HEK293 (cell line): Measurements from ENCODE around the gene CAMKMT.

Source experiments
- CTCF ChIA-PET: fragments of 350-600 bp; formaldehyde crosslinking; extraction: SDS; loops from one replicate; lab custom pipeline; 2021; ENCODE audit warnings: antibody characterized with exemption; lab: Yijun Ruan, JAX
- POLR2A ChIA-PET: fragments of 300-600 bp; formaldehyde crosslinking; extraction: SDS; loops from one replicate; lab custom pipeline; 2020; ENCODE audit warnings: antibody characterized with exemption, inconsistent platforms; lab: Yijun Ruan, JAX
- H3K27ac ChIP-seq: fragments of 200-500 bp; sonication (Bioruptor generic); 2 replicates; pipeline ENCODE4 v1.5.1; 2014; ENCODE audit warnings: low read depth, low read length, control low read depth, inconsistent platforms; ENCODE audit errors: extremely low read depth
- H3K36me3 ChIP-seq, 2 experiments: fragments of 200-500 bp in 1 of 2; sonication (Bioruptor generic) in 1 of 2; 1 replicate in 1 of 2; 2 replicates in 1 of 2; pipeline ENCODE4 v1.5.1; 2014 to 2017; ENCODE audit warnings: inconsistent platforms in 2 of 2, low read length in 2 of 2; ENCODE audit not compliant: control insufficient read depth in 2 of 2, insufficient read depth in 1 of 2
- H3K4me1 ChIP-seq: fragments of 200-500 bp; sonication (Bioruptor generic); 2 replicates; pipeline ENCODE4 v1.5.1; 2014; ENCODE audit warnings: mild to moderate bottlenecking, low read length, inconsistent platforms; ENCODE audit not compliant: control insufficient read depth, insufficient read depth
- H3K4me3 ChIP-seq: 2 replicates; pipeline ENCODE4 v1.5.1; 2011; ENCODE audit warnings: low read depth, mild to moderate bottlenecking, control low read depth, low read length, moderate library complexity
- H3K9me3 ChIP-seq: fragments of 200-500 bp; sonication (Bioruptor generic); 2 replicates; pipeline ENCODE4 v1.5.1; 2014; ENCODE audit warnings: low read depth, low read length, inconsistent platforms; ENCODE audit not compliant: control insufficient read depth, insufficient read depth
- CTCF ChIP-seq: fragments of 450-650 bp; formaldehyde crosslinking; IDR thresholded peaks from 2 replicates; pipeline ENCODE4 v1.5.1; 2016; ENCODE audit warnings: missing biosample characterization, missing genetic modification characterization
- KLF7 ChIP-seq: fragments of 450-650 bp; formaldehyde crosslinking; IDR thresholded peaks from 2 replicates; pipeline ENCODE4 v1.5.1; 2016; ENCODE audit warnings: missing biosample characterization, missing genetic modification characterization, borderline replicate concordance
- RBAK ChIP-seq: fragments of 450-650 bp; formaldehyde crosslinking; IDR thresholded peaks from 2 replicates; pipeline ENCODE4 v1.5.1; 2016; ENCODE audit warnings: missing biosample characterization, missing genetic modification characterization
- WT1 ChIP-seq: fragments of 450-650 bp; formaldehyde crosslinking; IDR thresholded peaks from 2 replicates; pipeline ENCODE4 v1.5.1; 2016; ENCODE audit warnings: missing biosample characterization, missing genetic modification characterization
- ZBTB17 ChIP-seq: fragments of 450-650 bp; formaldehyde crosslinking; IDR thresholded peaks from 2 replicates; pipeline ENCODE4 v1.5.1; 2016; ENCODE audit warnings: missing biosample characterization, missing genetic modification characterization
- ZBTB44 ChIP-seq: fragments of 450-650 bp; IDR thresholded peaks from 2 replicates; pipeline ENCODE4 v1.5.1; 2018; ENCODE audit warnings: missing biosample characterization, mild to moderate bottlenecking, missing genetic modification characterization
- ZIC2 ChIP-seq: fragments of 450-650 bp; formaldehyde crosslinking; IDR thresholded peaks from 2 replicates; pipeline ENCODE4 v1.5.1; 2016; ENCODE audit warnings: missing biosample characterization, missing genetic modification characterization
- ZNF335 ChIP-seq: fragments of 450-650 bp; formaldehyde crosslinking; conservative IDR thresholded peaks from 2 replicates; pipeline ENCODE4 v1.5.1; 2016; ENCODE audit warnings: missing biosample characterization, missing genetic modification characterization
- ZNF423 ChIP-seq: fragments of 450-650 bp; formaldehyde crosslinking; IDR thresholded peaks from 2 replicates; pipeline ENCODE4 v1.5.1; 2016; ENCODE audit warnings: missing biosample characterization, missing genetic modification characterization
- ZNF629 ChIP-seq: fragments of 450-650 bp; formaldehyde crosslinking; IDR thresholded peaks from 2 replicates; pipeline ENCODE4 v1.5.1; 2017; ENCODE audit warnings: missing biosample characterization, missing genetic modification characterization
- ZNF843 ChIP-seq: fragments of 450-650 bp; formaldehyde crosslinking; IDR thresholded peaks from 2 replicates; pipeline ENCODE4 v1.5.1; 2016; ENCODE audit warnings: missing biosample characterization, missing genetic modification characterization
- ZSCAN18 ChIP-seq: fragments of 450-650 bp; formaldehyde crosslinking; IDR thresholded peaks from 2 replicates; pipeline ENCODE4 v1.5.1; 2016; ENCODE audit warnings: missing biosample characterization, missing genetic modification characterization
- ZSCAN5A ChIP-seq: fragments of 450-650 bp; formaldehyde crosslinking; IDR thresholded peaks from 2 replicates; pipeline ENCODE4 v1.5.1; 2016; ENCODE audit warnings: missing biosample characterization, missing genetic modification characterization

CAMKMT gene

GRCh38 chr2:44614940-44615339, 253.2 kb downstream of the CAMKMT start:
- CTCF ChIA-PET = no interaction called here

GRCh38 chr2:44615950-44616518, 254.3 kb downstream of the CAMKMT start:
- Histone ChIP-seq H3K9me3 (no peaks in the 10 kb centered on the region), H3K36me3 (no peaks in the 10 kb centered on the region)
- CTCF ChIA-PET = interaction anchor here (0.7 to 1.8 kb wide), 3 partner anchors 136 to 380 kb away, joined by 3 to 7 read pairs (median 6); no protein-coding TSS in a partner anchor
- no peak for TF ChIP-seq ZNF843 (tag by site-specific recombination)
- TF ChIP-seq ZSCAN18 (tag by site-specific recombination) = no peak
- TF ChIP-seq CTCF (tag by site-specific recombination) = peak; percentile 41; the same call in 1 of the 2 replicates
- no peak for TF ChIP-seq ZBTB44 (tag by site-specific recombination)
- TF ChIP-seq, all 188 proteins: peak for 1
- Histone ChIP-seq H3K27ac (no peak overlapping the region), H3K4me3 (no peak overlapping the region), H3K4me1 (no peaks in the 10 kb centered on the region)
- POLR2A ChIA-PET = no interaction called here

More at GRCh38 chr2:44614940-44615339, 253.2 kb downstream of the CAMKMT start:
- Histone ChIP-seq H3K4me1 (no peaks in the 10 kb centered on the region), H3K9me3 (no peaks in the 10 kb centered on the region), H3K4me3 (no peak overlapping the region), H3K36me3 (no peaks in the 10 kb centered on the region), H3K27ac (no peak overlapping the region)
- POLR2A ChIA-PET = no interaction called here
- TF ChIP-seq KLF7 (no peak), ZNF423 (tag by site-specific recombination) (no peak), RBAK (tag by site-specific recombination) (no peak), ZSCAN5A (tag by site-specific recombination) (no peak)

- TF ChIP-seq ZIC2 (tag by site-specific recombination) (no peak), ZNF629 (tag by site-specific recombination) (no peak), ZNF335 (tag by site-specific recombination) (peak; percentile 22; the same call in 1 of the 2 replicates), WT1 (tag by site-specific recombination) (no peak), ZBTB17 (peak; percentile 49; the same call in 1 of the 2 replicates)
- CTCF ChIA-PET = interaction anchor here (0.7 to 1.8 kb wide), 3 partner anchors 137 to 380 kb away, joined by 3 to 7 read pairs (median 6); no protein-coding TSS in a partner anchor
- POLR2A ChIA-PET = no interaction called here
- no peaks in the 10 kb centered on the region for H3K9me3 ChIP-seq
- no peaks in the 10 kb centered on the region for H3K36me3 ChIP-seq
- H3K4me3 ChIP-seq = no peak overlapping the region
- no peaks in the 10 kb centered on the region for H3K4me1 ChIP-seq
- no peak overlapping the region for H3K27ac ChIP-seq
These were observed 255.0 kb downstream of the CAMKMT start for GRCh38 chr2:44616667-44617155.
